ENCODE data around the gene INSC.

Gene INSC

GRCh38 chr11:15111215-15111614 lies 3.5 kb upstream of the INSC start:
- no peak for DNase-seq

GRCh38 chr11:15112131-15112541 lies 2.6 kb upstream of the INSC start:
- DNase-seq, result peak; percentile 45

- no peak for DNase-seq
Observed at GRCh38 chr11:15113381-15113780, 1.3 kb upstream of the INSC start.

- DNase-seq, result no peak
Observed at GRCh38 chr11:15115686-15116085, 963 bp downstream of the INSC start.

GRCh38 chr11:15117751-15118150 lies 3.0 kb downstream of the INSC start:
- no peak for DNase-seq

- peak; percentile 48 for DNase-seq
Observed at GRCh38 chr11:15118431-15118830, 3.7 kb downstream of the INSC start.

- DNase-seq, result no peak
Observed at GRCh38 chr11:15119352-15119751, 4.6 kb downstream of the INSC start.

- no peak for DNase-seq
Observed at GRCh38 chr11:15119826-15120225, 5.1 kb downstream of the INSC start.

GRCh38 chr11:15123849-15124248 lies 9.1 kb downstream of the INSC start:
- DNase-seq, result no peak

- DNase-seq, result no peak
Observed at GRCh38 chr11:15124528-15124927, 9.8 kb downstream of the INSC start.

- no peak for DNase-seq
Observed at GRCh38 chr11:15127341-15127740, 12.6 kb downstream of the INSC start.

- no peak for DNase-seq
Observed at GRCh38 chr11:15128621-15129020, 13.9 kb downstream of the INSC start.

- no peak for DNase-seq
Observed at GRCh38 chr11:15136166-15136565, 21.4 kb downstream of the INSC start.

GRCh38 chr11:15139096-15139770 lies 24.5 kb downstream of the INSC start:
- no peak for DNase-seq

GRCh38 chr11:15139958-15140659 lies 25.4 kb downstream of the INSC start:
- no peak for DNase-seq

- peak; percentile 67 for DNase-seq
Observed at GRCh38 chr11:15141381-15141780, 26.7 kb downstream of the INSC start.

- no peak for DNase-seq
Observed at GRCh38 chr11:15142838-15143237, 28.1 kb downstream of the INSC start.

- DNase-seq, result no peak
Observed at GRCh38 chr11:15143855-15144254, 29.1 kb downstream of the INSC start.

GRCh38 chr11:15144347-15144746 lies 29.6 kb downstream of the INSC start:
- DNase-seq, result no peak

GRCh38 chr11:15145151-15145550 lies 30.4 kb downstream of the INSC start:
- no peak for DNase-seq

- no peak for DNase-seq
Observed at GRCh38 chr11:15145615-15146014, 30.9 kb downstream of the INSC start.

GRCh38 chr11:15146271-15147003 lies 31.7 kb downstream of the INSC start:
- peak; percentile 22 for DNase-seq

GRCh38 chr11:15148169-15148568 lies 33.4 kb downstream of the INSC start:
- no peak for DNase-seq

GRCh38 chr11:15149050-15149449 lies 34.3 kb downstream of the INSC start:
- no peak for DNase-seq
